ENCODE measurements around the gene PLA1A. TPM values are rescaled to one million over a fixed set of nuclear protein-coding genes. Genes with fewer than 3 reads are reported as not detected.

The PLA1A gene
- total and polyA plus RNA-seq, 10 of the 15 experiments (the other 5 are each of a cell fraction or from before 2014, with no cell fraction given) = 2.9 to 106 (median 4.8) TPM

GRCh38 chr3:119611664-119612063, 14.0 kb downstream of the PLA1A start:
- Histone ChIP-seq H3K27me3 (replicated peaks in 1 of 2; ENCODE audit: control insufficient read depth in 2 of 2, insufficient read depth in 2 of 2, low read length in 1 of 2) (no peaks in the 10 kb centered on the region), H3K4me2 (ENCODE audit: control insufficient read depth, insufficient read depth) (no peak overlapping the region), H3K27ac (ENCODE audit: control insufficient read depth, insufficient read depth) (no peak overlapping the region), H3K9me3 (replicated peaks; ENCODE audit: control insufficient read depth, insufficient read depth, low read length) (no peaks in the 10 kb centered on the region; the same call in 2 of the 3 replicates), H3K36me3 (ENCODE audit: control insufficient read depth in 2 of 2, insufficient read depth in 2 of 2, low read length in 1 of 2) (peaks cover 0 to 4% of the 10 kb centered on the region in 2 experiments; a peak in 2 of 4 replicates), H4K20me1 (ENCODE audit: control insufficient read depth, insufficient read depth) (no peaks in the 10 kb centered on the region), H2AFZ (ENCODE audit: control insufficient read depth, low read depth, low read length) (no peak overlapping the region), H3K4me1 (ENCODE audit: control insufficient read depth, insufficient read depth, low read length) (0 out of 2 replicates have a peak, but pooled peaks cover 5% of the 10 kb centered on the region), H3K4me3 (no peak overlapping the region), H3K9ac (ENCODE audit: control insufficient read depth, insufficient read depth, low read length) (no peak overlapping the region), H3K79me2 (ENCODE audit: control insufficient read depth, insufficient read depth, low read length) (no peaks in the 10 kb centered on the region)
- CTCF ChIA-PET = interaction anchor here (1.9 kb wide), 1 partner anchor 11 kb away, joined by 6 read pairs; no protein-coding TSS in a partner anchor
- no peak for DNase-seq (ENCODE audit: low read depth, low spot score)
- TF ChIP-seq SIX5 (IDR thresholded peaks at IDR 0.05; ENCODE audit: low read depth, low read length, severe bottlenecking) (no peak), SPI1 (IDR thresholded peaks at IDR 0.05; ENCODE audit: borderline replicate concordance, insufficient read depth, low read depth, low read length) (peak; percentile 30; the same call in 1 of the 2 replicates), MTA2 (IDR thresholded peaks at IDR 0.05; ENCODE audit: low read depth) (no peak), BRCA1 (IDR thresholded peaks at IDR 0.05; ENCODE audit: low read depth, low read length) (no peak)
- RAD21 ChIA-PET (ENCODE audit: unreplicated experiment) = interaction anchor here (0.6 to 1.0 kb wide), 2 partner anchors 10 to 27 kb away, joined by 3 read pairs; no protein-coding TSS in a partner anchor
- SMC1A ChIA-PET (ENCODE audit: uncharacterized antibody, unreplicated experiment) = interaction anchor here (1.0 to 1.5 kb wide), 2 partner anchors 8 to 16 kb away, joined by 4 to 5 read pairs; no protein-coding TSS in a partner anchor
- FAIRE-seq = no peak
- ATAC-seq = no peak
- 59% methylated on average over 1 of the region's 1 CpG for whole genome bisulfite sequencing (ENCODE audit: insufficient coverage, insufficient replicate concordance, low lambda C conversion rate, missing lambda C conversion rate)
- in situ Hi-C loops (cut with MboI) = no loop called here
- intact Hi-C loops (cut with micrococcal nuclease; ENCODE audit: unreplicated experiment) = no loop called here
- POLR2A ChIA-PET = interaction anchor here (0.7 to 1.0 kb wide), 2 partner anchors 8 to 84 kb away, joined by 3 read pairs; no protein-coding TSS in a partner anchor
- BruUV-seq (replicated peaks) = no TSS peak

DNA sequence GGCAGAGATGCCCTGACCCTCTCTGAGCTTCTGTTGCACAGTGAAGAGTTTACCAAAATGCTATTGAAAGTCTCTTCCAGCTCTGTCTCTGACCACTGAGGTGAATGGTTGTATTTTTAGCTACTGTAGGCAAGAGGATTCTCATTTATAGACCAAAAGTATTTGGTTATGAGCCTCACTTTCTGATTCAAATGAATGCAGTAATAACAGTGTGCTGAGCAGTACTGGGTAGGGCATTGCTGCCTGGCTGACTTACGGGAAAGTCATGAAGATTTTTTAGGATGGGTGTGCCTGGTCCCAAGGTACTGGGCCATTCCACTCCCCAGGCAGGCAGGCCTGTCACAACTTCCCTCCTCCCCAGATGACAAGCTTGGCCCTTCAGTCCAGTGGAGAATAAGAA, 15.5 kb downstream of the PLA1A start:
- DNase-seq (ENCODE audit: low read depth, low spot score) (no peak), ATAC-seq (no peak), FAIRE-seq (peak; percentile 61)
- H3K4me2 ChIP-seq (ENCODE audit: control insufficient read depth, insufficient read depth) = no peak overlapping the region
- POLR2A ChIA-PET = interaction anchor here (2.0 kb wide), 1 partner anchor 33 kb away, joined by 4 read pairs; no protein-coding TSS in a partner anchor
- in situ Hi-C loops (cut with MboI) (no loop called here), intact Hi-C loops (cut with micrococcal nuclease; ENCODE audit: unreplicated experiment) (no loop called here)
- H3K79me2 ChIP-seq (ENCODE audit: control insufficient read depth, insufficient read depth, low read length) = no peaks in the 10 kb centered on the region
- H3K4me1 ChIP-seq (ENCODE audit: control insufficient read depth, insufficient read depth, low read length) = 0 out of 2 replicates have a peak, but pooled peaks cover 5% of the 10 kb centered on the region
- no peak overlapping the region for H2AFZ ChIP-seq (ENCODE audit: control insufficient read depth, low read depth, low read length)
- H3K27ac ChIP-seq (ENCODE audit: control insufficient read depth, insufficient read depth) = no peak overlapping the region
- H3K4me3 ChIP-seq = no peak overlapping the region
- H3K9ac ChIP-seq (ENCODE audit: control insufficient read depth, insufficient read depth, low read length) = no peak overlapping the region
- no peak for TF ChIP-seq ATF7 (IDR thresholded peaks at IDR 0.05; ENCODE audit: low read depth)
- TF ChIP-seq RCOR1 (conservative IDR thresholded peaks at IDR 0.05; ENCODE audit: low read depth, low read length) = no peak
- no peak for TF ChIP-seq HDAC2 (IDR thresholded peaks at IDR 0.05)
- no peak for TF ChIP-seq KLF5 (IDR thresholded peaks at IDR 0.05; ENCODE audit: partially characterized antibody)
- peak; percentile 58; the same call in 1 of the 2 replicates for TF ChIP-seq RUNX3 (IDR thresholded peaks at IDR 0.05; ENCODE audit: low read length)
- TF ChIP-seq FOS (IDR thresholded peaks at IDR 0.05; ENCODE audit: borderline replicate concordance, extremely low read depth, insufficient read length) = no peak
- TF ChIP-seq MEF2A (IDR thresholded peaks at IDR 0.05; ENCODE audit: insufficient read depth, low read depth, low read length) = peak; percentile 59; the same call in 1 of the 2 replicates
- H3K27me3 ChIP-seq (replicated peaks in 1 of 2; ENCODE audit: control insufficient read depth in 2 of 2, insufficient read depth in 2 of 2, low read length in 1 of 2) = no peaks in the 10 kb centered on the region
- H4K20me1 ChIP-seq (ENCODE audit: control insufficient read depth, insufficient read depth) = no peaks in the 10 kb centered on the region
- no TSS peak for BruUV-seq (replicated peaks)
- H3K36me3 ChIP-seq (ENCODE audit: control insufficient read depth in 2 of 2, insufficient read depth in 2 of 2, low read length in 1 of 2) = peaks cover 0 to 5% of the 10 kb centered on the region in 2 experiments; a peak in 2 of 4 replicates
- SMC1A ChIA-PET (ENCODE audit: uncharacterized antibody, unreplicated experiment) = interaction anchor here (1.5 kb wide), 1 partner anchor 14 kb away, joined by 5 read pairs; no protein-coding TSS in a partner anchor
- RAD21 ChIA-PET (ENCODE audit: unreplicated experiment) = interaction anchor here (0.8 kb wide), 1 partner anchor 24 kb away, joined by 3 read pairs; no protein-coding TSS in a partner anchor
- H3K9me3 ChIP-seq (replicated peaks; ENCODE audit: control insufficient read depth, insufficient read depth, low read length) = no peaks in the 10 kb centered on the region; the same call in 2 of the 3 replicates
- CTCF ChIA-PET = interaction anchor here (1.3 to 1.9 kb wide), 3 partner anchors 13 to 83 kb away, joined by 4 to 6 read pairs (median 4); no protein-coding TSS in a partner anchor
- 25% methylated on average over 1 of the region's 1 CpG for WGBS (ENCODE audit: insufficient coverage, insufficient replicate concordance, low lambda C conversion rate, missing lambda C conversion rate)

Measured in GM12878 (cell line).